Suppressor macrophage treated with lipopolysaccharide for 1 hour (primary cell): ENCODE data around the gene MGLL.
A peak's percentile ranks its signal among the peaks of the same experiment; 100 is the strongest.
"Not testable (repeated sequence)": the region's sequence is repeated elsewhere in the genome, so short reads cannot be mapped to it uniquely, and the experiment has no call there.

Source experiments
- DNase-seq, 3 donors: peaks; one replicate each; pipeline ENCODE4 v3.0.0-alpha.2; 2020 to 2022

The MGLL gene

GRCh38 chr3:127684871-127685707 is 137.2 kb downstream of the MGLL start:
- no peak for DNase-seq

- no peak for DNase-seq
Observed at GRCh38 chr3:127682561-127682960, 139.8 kb downstream of the MGLL start.

GRCh38 chr3:127682175-127682554 is 140.2 kb downstream of the MGLL start:
- not testable (repeated sequence) for DNase-seq

- no peak for DNase-seq
Observed at GRCh38 chr3:127680798-127681221, 141.5 kb downstream of the MGLL start.

- DNase-seq, result no peak
Observed at GRCh38 chr3:127680146-127680661, 142.1 kb downstream of the MGLL start.

- no peak for DNase-seq
Observed at GRCh38 chr3:127679534-127680145, 142.7 kb downstream of the MGLL start.

GRCh38 chr3:127678611-127679533 is 143.4 kb downstream of the MGLL start:
- DNase-seq, result no peak

GRCh38 chr3:127678315-127678599 is 144.1 kb downstream of the MGLL start:
- no peak for DNase-seq

- no peak for DNase-seq
Observed at GRCh38 chr3:127677541-127678314, 144.6 kb downstream of the MGLL start.

- DNase-seq, result no peak
Observed at GRCh38 chr3:127676921-127677351, 145.4 kb downstream of the MGLL start.

GRCh38 chr3:127676456-127676855 is 145.9 kb downstream of the MGLL start:
- no peak for DNase-seq

- DNase-seq, result no peak
Observed at GRCh38 chr3:127675651-127676391, 146.5 kb downstream of the MGLL start.

- no peak for DNase-seq
Observed at GRCh38 chr3:127674790-127675189, 147.5 kb downstream of the MGLL start.

GRCh38 chr3:127674101-127674721 is 148.1 kb downstream of the MGLL start:
- DNase-seq, result no peak

GRCh38 chr3:127673191-127674100 is 148.9 kb downstream of the MGLL start:
- DNase-seq, result peak in 2 of 3 donors; percentile 35 to 59

- DNase-seq, result peak; percentile 80 to 97 (median 93)
Observed at GRCh38 chr3:127672429-127673190, 149.7 kb downstream of the MGLL start, which contains the start of gene ABTB1. Gene ABTB1 (plus strand): TSS chr3:127672952. CDS start chr3:127673026, 74 bp downstream.

GRCh38 chr3:127671523-127672428 is 150.5 kb downstream of the MGLL start:
- peak in 1 of 3 donors; percentile 41 for DNase-seq
